Mucosa of stomach (tissue), 1 donor: ENCODE measurements around the gene SNRPN.
A peak's percentile ranks its signal among the peaks of the same experiment; 100 is the strongest.
"Not testable (repeated sequence)": the region's sequence is repeated elsewhere in the genome, so short reads cannot be mapped to it uniquely, and the experiment has no call there.

Source experiments
- H3K27me3 ChIP-seq: one replicate; pipeline ENCODE4 v1.7.0; 2013; ENCODE audit warnings: mild to moderate bottlenecking, low read length; ENCODE audit not compliant: control insufficient read depth, insufficient read depth
- H3K36me3 ChIP-seq: one replicate; pipeline ENCODE4 v1.7.0; 2013; ENCODE audit warnings: low read length; ENCODE audit not compliant: control insufficient read depth, insufficient read depth
- H3K4me1 ChIP-seq: one replicate; pipeline ENCODE4 v1.7.0; 2013; ENCODE audit warnings: mild to moderate bottlenecking, low read length; ENCODE audit not compliant: control insufficient read depth, insufficient read depth
- H3K4me3 ChIP-seq: one replicate; pipeline ENCODE4 v1.7.0; 2013; ENCODE audit warnings: low read length
- H3K9ac ChIP-seq: one replicate; pipeline ENCODE4 v1.7.0; 2013; ENCODE audit warnings: mild to moderate bottlenecking, low read length, moderate library complexity
- H3K9me3 ChIP-seq: one replicate; pipeline ENCODE4 v1.7.0; 2013; ENCODE audit warnings: mild to moderate bottlenecking, low read length, moderate library complexity; ENCODE audit not compliant: control insufficient read depth
- donor health status: Pancreatic carcinoma.

Gene SNRPN

DNA sequence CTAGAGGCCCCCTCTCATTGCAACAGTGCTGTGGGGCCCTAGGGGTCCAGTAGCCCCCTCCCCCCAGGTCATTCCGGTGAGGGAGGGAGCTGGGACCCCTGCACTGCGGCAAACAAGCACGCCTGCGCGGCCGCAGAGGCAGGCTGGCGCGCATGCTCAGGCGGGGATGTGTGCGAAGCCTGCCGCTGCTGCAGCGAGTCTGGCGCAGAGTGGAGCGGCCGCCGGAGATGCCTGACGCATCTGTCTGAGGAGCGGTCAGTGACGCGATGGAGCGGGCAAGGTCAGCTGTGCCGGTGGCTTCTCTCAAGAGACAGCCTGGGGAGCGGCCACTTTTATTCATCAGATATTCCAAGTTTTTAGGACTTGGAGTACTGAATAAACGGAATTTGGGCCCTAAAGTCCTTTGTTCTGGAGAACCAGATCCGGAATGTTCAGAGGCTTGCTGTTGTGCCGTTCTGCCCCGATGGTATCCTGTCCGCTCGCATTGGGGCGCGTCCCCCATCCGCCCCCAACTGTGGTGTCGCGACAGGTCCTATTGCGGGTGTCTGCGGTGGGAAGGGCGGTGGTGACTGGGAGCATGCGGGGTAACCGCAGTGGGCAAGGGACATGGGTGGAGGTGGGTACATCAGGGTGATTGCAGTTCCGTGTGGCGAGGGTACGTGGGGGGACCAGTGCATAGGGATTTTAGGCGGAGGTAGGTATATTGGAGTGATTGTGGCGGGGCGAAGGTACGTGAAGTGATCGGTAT lies at the start of gene SNRPN, which contains the start of gene SNURF:
Gene SNRPN (plus strand): TSS at position 205 of the 748 bp plus-strand sequence. CDS start 19,467 bp downstream, outside the sequence.
Gene SNURF (plus strand): TSS at position 205 of the 748 bp plus-strand sequence. CDS start 62 bp downstream, at position 267.
- Histone ChIP-seq H3K27me3 (no peaks in the 10 kb centered on the region), H3K9ac (peak within 1 kb of the TSS; percentile 84), H3K4me3 (peak within 1 kb of the TSS; percentile 84), H3K9me3 (no peaks in the 10 kb centered on the region), H3K4me1 (no peaks in the 10 kb centered on the region), H3K36me3 (no peaks in the 10 kb centered on the region)

DNA sequence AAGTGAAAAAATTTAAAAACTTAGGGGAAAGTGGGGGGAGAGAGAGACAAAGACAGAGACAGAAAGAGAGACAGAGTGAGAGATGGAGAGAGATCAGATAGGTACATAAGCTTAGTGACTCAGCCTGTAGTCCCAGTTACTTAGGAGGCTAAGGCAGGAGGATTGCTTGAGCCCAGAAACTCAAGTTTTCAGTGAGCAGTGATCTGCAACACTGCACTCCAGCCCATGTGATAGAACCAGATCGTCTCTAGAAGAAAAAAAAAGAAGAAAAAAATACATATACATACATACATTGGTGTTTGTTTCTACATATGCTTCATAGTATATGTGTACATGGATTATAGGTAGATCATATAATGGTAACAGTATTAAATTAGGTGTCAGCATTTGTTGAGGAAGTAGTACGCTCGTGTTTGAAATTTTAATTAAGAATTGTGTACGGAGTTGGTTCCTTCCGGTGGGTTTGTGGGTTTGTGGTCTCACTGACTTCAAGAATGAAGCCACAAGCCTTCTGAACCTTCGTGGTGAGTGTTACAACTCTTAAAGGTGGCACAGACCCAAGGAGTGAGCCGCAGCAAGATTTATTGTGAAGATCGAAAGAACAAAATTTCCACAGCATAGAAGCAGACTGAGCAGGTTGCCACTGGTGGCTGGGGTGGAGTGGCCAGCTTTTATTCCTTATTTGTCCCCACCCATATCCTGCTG lies 38.3 kb upstream of the SNRPN start:
- Histone ChIP-seq H3K9ac (no peak overlapping the region), H3K4me1 (no peaks in the 10 kb centered on the region), H3K27me3 (no peaks in the 10 kb centered on the region), H3K4me3 (no peak overlapping the region), H3K36me3 (no peaks in the 10 kb centered on the region), H3K9me3 (no peaks in the 10 kb centered on the region)

DNA sequence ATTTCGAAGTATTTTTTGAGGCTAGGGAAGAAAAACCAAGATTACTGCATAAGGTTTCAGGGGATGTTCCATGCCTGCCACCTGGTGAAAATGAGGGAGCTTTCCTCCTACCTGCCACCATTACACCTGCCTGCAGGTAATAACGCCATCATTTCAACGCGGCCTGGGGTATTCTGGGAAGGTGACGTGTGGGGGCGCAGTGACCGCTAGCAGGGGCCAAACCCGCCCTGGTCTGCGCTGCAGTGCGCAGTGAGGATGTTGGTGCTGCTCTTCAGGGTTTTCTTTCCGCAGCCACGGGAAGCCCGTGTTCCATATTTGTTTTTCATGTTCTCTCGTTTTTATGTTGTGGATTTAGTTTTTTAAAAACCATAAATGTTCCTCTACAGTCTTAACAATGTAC lies 37.4 kb upstream of the SNRPN start:
- Histone ChIP-seq H3K27me3 (no peaks in the 10 kb centered on the region), H3K36me3 (no peaks in the 10 kb centered on the region), H3K9ac (no peak overlapping the region), H3K4me1 (no peaks in the 10 kb centered on the region), H3K9me3 (no peaks in the 10 kb centered on the region), H3K4me3 (no peak overlapping the region)

DNA sequence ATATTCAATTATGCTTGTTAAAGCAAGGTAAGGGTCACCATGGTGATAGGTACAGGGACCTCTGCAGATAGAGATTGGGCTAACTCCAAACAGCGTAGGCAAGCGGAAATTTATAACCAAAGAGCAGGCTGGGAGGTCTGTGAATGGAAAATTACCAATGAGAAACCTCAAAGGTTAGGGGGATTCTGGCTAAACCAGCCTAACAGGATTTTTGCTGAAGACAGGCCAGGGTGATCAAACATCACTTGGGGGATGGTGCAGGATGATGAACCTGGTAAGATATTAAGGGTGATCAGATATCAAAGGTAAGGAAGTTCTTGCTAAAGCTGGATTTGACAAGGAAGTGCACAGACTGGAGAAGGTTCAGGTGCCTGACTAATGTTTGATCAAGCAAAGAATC lies 35.3 kb upstream of the SNRPN start:
- H3K9ac ChIP-seq: no peak overlapping the region
- H3K4me1 ChIP-seq: no peaks in the 10 kb centered on the region
- H3K36me3 ChIP-seq: no peaks in the 10 kb centered on the region
- no peak overlapping the region for H3K4me3 ChIP-seq
- no peaks in the 10 kb centered on the region for H3K9me3 ChIP-seq
- H3K27me3 ChIP-seq: no peaks in the 10 kb centered on the region

DNA sequence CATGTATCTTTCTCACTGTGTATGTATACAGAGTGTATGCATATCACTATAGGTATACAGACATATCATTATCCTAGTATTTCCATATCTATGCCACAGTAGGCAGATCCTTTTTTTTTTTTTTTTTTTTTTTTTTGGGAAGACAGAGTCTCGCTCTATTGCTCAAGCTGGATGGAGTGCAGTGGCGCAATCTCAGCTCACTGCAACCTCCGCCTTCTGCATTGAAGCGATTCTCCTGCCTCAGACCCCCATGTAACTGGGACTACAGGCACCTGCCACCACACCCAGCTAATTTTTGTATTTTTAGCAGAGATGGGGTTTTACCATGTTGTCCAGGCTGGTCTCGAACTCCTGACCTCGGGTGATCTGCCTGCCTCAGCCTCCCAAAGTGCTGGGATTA lies 32.0 kb upstream of the SNRPN start:
- H3K9me3 ChIP-seq, H3K4me3 ChIP-seq, H3K36me3 ChIP-seq, H3K27me3 ChIP-seq, H3K9ac ChIP-seq, H3K4me1 ChIP-seq: not testable (repeated sequence)

DNA sequence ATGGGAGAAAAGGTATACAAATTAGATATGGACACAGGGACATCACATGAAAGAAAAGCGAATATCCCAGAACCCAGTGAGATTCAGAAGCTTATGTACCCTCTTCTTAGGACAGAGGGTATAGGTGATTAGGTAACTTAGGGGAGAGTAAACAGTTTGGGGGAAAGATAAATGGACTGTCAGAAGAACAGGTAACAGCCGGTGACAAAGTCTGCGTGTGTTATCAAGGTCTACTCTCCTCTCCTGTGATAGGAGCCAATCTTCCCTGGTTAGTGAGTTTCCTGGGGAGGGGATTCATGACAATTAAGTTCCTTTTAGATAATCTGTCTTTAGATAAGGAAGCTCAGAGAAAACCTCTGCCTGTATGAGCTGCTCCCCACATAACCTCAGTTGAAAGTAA lies 30.6 kb upstream of the SNRPN start:
- H3K9me3 ChIP-seq: no peaks in the 10 kb centered on the region
- no peak overlapping the region for H3K9ac ChIP-seq
- no peaks in the 10 kb centered on the region for H3K4me1 ChIP-seq
- H3K4me3 ChIP-seq: no peak overlapping the region
- no peaks in the 10 kb centered on the region for H3K27me3 ChIP-seq
- H3K36me3 ChIP-seq: no peaks in the 10 kb centered on the region

DNA sequence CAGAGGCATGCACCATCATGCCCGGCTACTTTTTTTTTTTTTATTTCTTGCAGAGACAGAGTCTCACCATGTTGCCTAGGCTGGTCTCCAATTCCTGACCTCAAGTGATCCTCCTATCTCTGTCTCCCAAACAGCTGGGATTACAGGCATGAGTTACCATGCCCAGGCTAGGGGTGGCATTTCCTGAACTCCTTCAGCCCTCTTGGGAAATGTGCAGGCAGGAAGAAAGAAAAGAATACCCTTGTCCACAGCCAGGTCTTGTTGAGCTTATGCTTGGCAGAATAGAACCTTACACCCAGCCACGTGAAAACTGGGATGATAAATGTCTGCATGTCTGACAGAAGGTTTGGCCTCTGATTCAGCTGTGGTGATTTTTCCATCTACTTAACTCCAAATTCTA lies 30.2 kb upstream of the SNRPN start:
- H3K36me3 ChIP-seq: no peaks in the 10 kb centered on the region
- H3K4me3 ChIP-seq: no peak overlapping the region
- no peaks in the 10 kb centered on the region for H3K27me3 ChIP-seq
- H3K9ac ChIP-seq: no peak overlapping the region
- H3K9me3 ChIP-seq: no peaks in the 10 kb centered on the region
- no peaks in the 10 kb centered on the region for H3K4me1 ChIP-seq

DNA sequence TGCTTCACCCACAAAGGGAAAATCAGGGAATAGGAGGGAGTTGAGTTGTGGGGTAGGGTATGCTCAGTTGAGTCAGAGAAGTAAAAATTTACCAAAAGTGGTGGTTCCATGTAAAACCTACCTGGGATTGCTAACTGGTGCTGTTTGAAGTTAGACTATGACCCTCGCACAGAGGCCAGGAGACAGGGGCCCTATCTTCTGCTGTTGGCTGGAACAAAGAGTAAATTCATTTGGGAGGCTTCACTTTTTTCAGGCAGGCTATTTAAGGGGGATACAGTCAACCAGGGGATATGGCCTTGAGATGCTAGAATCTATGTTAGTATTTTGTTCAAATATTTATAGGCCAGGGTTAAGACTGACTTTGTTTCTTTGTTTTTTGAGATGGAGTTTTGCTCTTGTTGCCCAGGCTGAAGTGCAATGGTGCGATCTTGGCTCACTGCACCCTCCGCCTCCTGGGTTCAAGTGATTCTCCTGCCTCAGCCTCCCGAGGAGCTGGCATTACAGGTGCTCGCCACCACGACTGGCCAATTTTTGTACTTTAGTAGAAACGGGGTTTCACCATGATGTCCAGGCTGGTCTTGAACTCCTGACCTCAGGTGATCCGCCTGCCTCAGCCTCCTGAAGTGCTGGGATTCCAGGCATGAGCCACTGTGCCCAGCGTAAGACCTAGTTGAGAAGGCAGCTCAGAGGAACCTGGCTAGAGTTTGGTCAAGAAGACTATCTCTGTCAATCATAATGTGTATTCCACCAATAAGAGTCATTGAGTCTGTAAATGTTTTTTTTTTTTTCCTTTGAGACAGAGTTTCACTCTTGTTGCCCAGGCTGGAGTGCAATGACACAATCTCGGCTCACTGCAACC lies 22.7 kb upstream of the SNRPN start:
- not testable (repeated sequence) for H3K9ac ChIP-seq, H3K4me3 ChIP-seq, H3K36me3 ChIP-seq, H3K27me3 ChIP-seq, H3K4me1 ChIP-seq, H3K9me3 ChIP-seq

DNA sequence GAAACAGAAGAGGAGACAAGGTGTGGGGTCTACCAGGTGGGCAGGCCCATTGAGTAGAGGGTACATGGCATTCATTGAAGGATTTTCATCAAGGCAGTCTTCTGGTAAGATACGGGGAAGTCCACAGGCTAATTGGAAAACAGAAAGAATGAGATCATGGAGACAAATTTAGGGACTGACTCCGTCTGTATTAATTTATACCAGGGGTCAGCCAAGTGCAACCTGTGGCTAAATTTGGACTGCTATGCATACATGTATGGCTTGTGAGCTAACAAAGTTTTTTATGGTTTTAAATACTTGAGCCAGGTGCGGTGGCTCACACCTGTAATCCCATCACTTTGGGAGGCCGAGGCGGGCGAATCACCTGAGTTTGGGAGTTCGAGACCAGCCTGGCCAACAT lies 21.1 kb upstream of the SNRPN start:
- Histone ChIP-seq H3K9ac (no peak overlapping the region), H3K36me3 (no peaks in the 10 kb centered on the region)

DNA sequence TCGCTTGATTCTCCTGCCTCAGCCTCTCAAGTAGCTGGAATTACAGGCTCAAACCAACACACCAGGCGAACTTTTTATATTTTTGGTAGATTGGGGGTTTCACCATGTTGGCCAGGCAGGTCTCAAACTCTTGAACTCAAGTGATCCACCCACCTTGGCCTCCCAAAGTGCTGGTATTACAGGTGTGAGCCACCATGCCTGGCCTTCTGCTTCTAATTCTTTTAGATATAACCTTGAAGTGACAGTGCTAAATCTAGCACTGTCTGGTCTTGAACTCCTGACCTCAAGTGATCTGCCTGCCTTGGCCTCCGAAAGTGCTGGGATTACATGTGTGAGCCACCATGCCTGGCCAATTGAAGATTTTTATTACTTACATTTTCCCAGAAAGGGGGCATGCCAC lies 16.6 kb upstream of the SNRPN start:
- H3K9ac ChIP-seq, H3K27me3 ChIP-seq, H3K4me3 ChIP-seq, H3K9me3 ChIP-seq, H3K36me3 ChIP-seq, H3K4me1 ChIP-seq: not testable (repeated sequence)

More for the DNA sequence above, 21.1 kb upstream of the SNRPN start:
- Histone ChIP-seq H3K27me3 (no peaks in the 10 kb centered on the region), H3K9me3 (no peaks in the 10 kb centered on the region), H3K4me1 (no peaks in the 10 kb centered on the region), H3K4me3 (no peak overlapping the region)

DNA sequence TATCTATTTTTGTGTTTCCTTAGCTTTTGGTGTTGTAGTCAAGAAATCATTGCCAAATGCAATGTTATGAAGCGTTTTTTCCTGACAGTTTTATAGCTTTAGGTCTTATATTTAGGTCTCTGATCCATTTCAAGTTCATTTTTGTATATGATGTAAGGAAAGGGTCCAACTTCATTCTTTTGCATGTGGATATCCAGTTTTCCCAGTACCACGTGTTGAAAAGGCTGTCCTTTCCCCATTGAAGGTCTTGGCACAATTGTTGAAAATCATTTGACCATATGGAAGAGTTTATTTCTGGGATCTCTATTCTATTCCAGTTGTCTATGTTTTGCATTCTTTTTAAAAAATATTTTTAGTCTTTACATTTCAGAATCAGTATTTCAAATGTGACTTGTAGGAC lies 14.6 kb upstream of the SNRPN start:
- Histone ChIP-seq H3K9me3 (no peaks in the 10 kb centered on the region), H3K4me1 (no peaks in the 10 kb centered on the region), H3K36me3 (no peaks in the 10 kb centered on the region), H3K27me3 (no peaks in the 10 kb centered on the region), H3K4me3 (no peak overlapping the region), H3K9ac (no peak overlapping the region)

DNA sequence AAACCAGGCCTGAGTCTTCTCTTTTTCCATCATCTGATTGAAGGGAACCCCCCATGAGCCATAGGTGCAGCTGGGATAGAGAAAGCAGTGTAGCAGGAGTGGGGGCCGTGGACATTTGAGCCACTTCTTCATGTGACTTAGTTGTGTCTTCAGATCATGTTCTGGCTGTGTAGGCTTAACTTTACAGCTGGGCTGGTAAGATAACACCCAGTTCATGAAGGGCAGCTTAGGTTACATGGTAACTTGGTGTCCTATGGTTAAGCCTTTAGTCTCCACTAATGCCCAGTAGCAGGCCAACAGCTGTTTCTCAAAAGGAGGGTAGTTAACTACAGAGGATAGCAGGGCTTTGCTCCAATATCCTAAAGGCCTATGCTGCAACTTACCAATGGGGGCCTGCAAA lies 11.4 kb upstream of the SNRPN start:
- Histone ChIP-seq H3K36me3 (no peaks in the 10 kb centered on the region), H3K9me3 (no peaks in the 10 kb centered on the region), H3K4me1 (no peaks in the 10 kb centered on the region), H3K27me3 (no peaks in the 10 kb centered on the region), H3K9ac (no peak overlapping the region), H3K4me3 (no peak overlapping the region)
